Measurements from ENCODE around the gene PEA15.

The PEA15 gene

GRCh38 chr1:160179336-160179735 lies 25.8 kb upstream of the PEA15 start:
- Histone ChIP-seq H3K4me1 (ENCODE audit: insufficient read depth, insufficient read length) (no peaks in the 10 kb centered on the region), H3K36me3 (ENCODE audit: insufficient read depth, insufficient read length, low read length) (no peaks in the 10 kb centered on the region)

GRCh38 chr1:160186246-160186645 lies 18.9 kb upstream of the PEA15 start:
- TF ChIP-seq SUZ12 (IDR thresholded peaks at IDR 0.05; ENCODE audit: extremely low read depth, insufficient read depth, insufficient read length) (no peak), YY1 (IDR thresholded peaks at IDR 0.05; ENCODE audit: insufficient read depth, insufficient read length) (no peak), ZNF274 (IDR thresholded peaks at IDR 0.05; ENCODE audit: low read depth, low read length) (no peak)
- Histone ChIP-seq H3K9ac (ENCODE audit: insufficient read length, low read depth) (no peak overlapping the region), H3K36me3 (ENCODE audit: insufficient read depth, insufficient read length, low read length) (no peaks in the 10 kb centered on the region), H3K4me3 (ENCODE audit: insufficient read length, low read depth) (no peak overlapping the region), H3K9me3 (ENCODE audit: insufficient read depth, low read length) (no peaks in the 10 kb centered on the region), H3K4me1 (ENCODE audit: insufficient read depth, insufficient read length) (peaks cover 6% of the 10 kb centered on the region), H3K27me3 (ENCODE audit: insufficient read depth, insufficient read length) (no peaks in the 10 kb centered on the region)
- DNase-seq (ENCODE audit: low read depth, low spot score), result no peak

More at GRCh38 chr1:160179336-160179735, 25.8 kb upstream of the PEA15 start:
- Histone ChIP-seq H3K27me3 (ENCODE audit: insufficient read depth, insufficient read length) (no peaks in the 10 kb centered on the region), H3K4me3 (ENCODE audit: insufficient read length, low read depth) (no peak overlapping the region), H3K9me3 (ENCODE audit: insufficient read depth, low read length) (0 out of 2 replicates have a peak, but pooled peaks cover 4% of the 10 kb centered on the region), H3K9ac (ENCODE audit: insufficient read length, low read depth) (no peak overlapping the region)
- no peak for TF ChIP-seq ZNF274 (IDR thresholded peaks at IDR 0.05; ENCODE audit: low read depth, low read length)
- TF ChIP-seq SUZ12 (IDR thresholded peaks at IDR 0.05; ENCODE audit: extremely low read depth, insufficient read depth, insufficient read length), result no peak
- TF ChIP-seq YY1 (IDR thresholded peaks at IDR 0.05; ENCODE audit: insufficient read depth, insufficient read length), result no peak
- no peak for DNase-seq (ENCODE audit: low read depth, low spot score)

- DNase-seq (ENCODE audit: low read depth, low spot score), result no peak
- H3K4me1 ChIP-seq (ENCODE audit: insufficient read depth, insufficient read length), result peaks cover 7% of the 10 kb centered on the region
- no peaks in the 10 kb centered on the region for H3K36me3 ChIP-seq (ENCODE audit: insufficient read depth, insufficient read length, low read length)
- H3K27me3 ChIP-seq (ENCODE audit: insufficient read depth, insufficient read length), result no peaks in the 10 kb centered on the region
- no peak for TF ChIP-seq ZNF274 (IDR thresholded peaks at IDR 0.05; ENCODE audit: low read depth, low read length)
- TF ChIP-seq YY1 (IDR thresholded peaks at IDR 0.05; ENCODE audit: insufficient read depth, insufficient read length), result no peak
- TF ChIP-seq SUZ12 (IDR thresholded peaks at IDR 0.05; ENCODE audit: extremely low read depth, insufficient read depth, insufficient read length), result no peak
- H3K9ac ChIP-seq (ENCODE audit: insufficient read length, low read depth), result no peak overlapping the region
- H3K4me3 ChIP-seq (ENCODE audit: insufficient read length, low read depth), result no peak overlapping the region
- H3K9me3 ChIP-seq (ENCODE audit: insufficient read depth, low read length), result no peaks in the 10 kb centered on the region
These were observed 18.5 kb upstream of the PEA15 start for GRCh38 chr1:160186729-160187128.

GRCh38 chr1:160187407-160187806 lies 17.8 kb upstream of the PEA15 start:
- no peaks in the 10 kb centered on the region for H3K27me3 ChIP-seq (ENCODE audit: insufficient read depth, insufficient read length)
- H3K9me3 ChIP-seq (ENCODE audit: insufficient read depth, low read length), result no peaks in the 10 kb centered on the region
- no peak for TF ChIP-seq YY1 (IDR thresholded peaks at IDR 0.05; ENCODE audit: insufficient read depth, insufficient read length)
- TF ChIP-seq ZNF274 (IDR thresholded peaks at IDR 0.05; ENCODE audit: low read depth, low read length), result no peak
- TF ChIP-seq SUZ12 (IDR thresholded peaks at IDR 0.05; ENCODE audit: extremely low read depth, insufficient read depth, insufficient read length), result no peak
- DNase-seq (ENCODE audit: low read depth, low spot score), result no peak
- H3K4me3 ChIP-seq (ENCODE audit: insufficient read length, low read depth), result no peak overlapping the region
- peaks cover 13% of the 10 kb centered on the region for H3K4me1 ChIP-seq (ENCODE audit: insufficient read depth, insufficient read length)
- H3K9ac ChIP-seq (ENCODE audit: insufficient read length, low read depth), result no peak overlapping the region
- no peaks in the 10 kb centered on the region for H3K36me3 ChIP-seq (ENCODE audit: insufficient read depth, insufficient read length, low read length)

- no peaks in the 10 kb centered on the region for H3K27me3 ChIP-seq (ENCODE audit: insufficient read depth, insufficient read length)
- H3K36me3 ChIP-seq (ENCODE audit: insufficient read depth, insufficient read length, low read length), result no peaks in the 10 kb centered on the region
- no peak overlapping the region for H3K4me3 ChIP-seq (ENCODE audit: insufficient read length, low read depth)
- H3K9ac ChIP-seq (ENCODE audit: insufficient read length, low read depth), result no peak overlapping the region
- TF ChIP-seq SUZ12 (IDR thresholded peaks at IDR 0.05; ENCODE audit: extremely low read depth, insufficient read depth, insufficient read length), result no peak
- TF ChIP-seq ZNF274 (IDR thresholded peaks at IDR 0.05; ENCODE audit: low read depth, low read length), result no peak
- no peak for TF ChIP-seq YY1 (IDR thresholded peaks at IDR 0.05; ENCODE audit: insufficient read depth, insufficient read length)
- peaks cover 13% of the 10 kb centered on the region for H3K4me1 ChIP-seq (ENCODE audit: insufficient read depth, insufficient read length)
- no peaks in the 10 kb centered on the region for H3K9me3 ChIP-seq (ENCODE audit: insufficient read depth, low read length)
- DNase-seq (ENCODE audit: low read depth, low spot score), result no peak
These were observed 16.8 kb upstream of the PEA15 start for GRCh38 chr1:160188341-160188740.

- no peak within 1 kb of the TSS for H3K9ac ChIP-seq (ENCODE audit: insufficient read length, low read depth)
- no peaks in the 10 kb centered on the region for H3K9me3 ChIP-seq (ENCODE audit: insufficient read depth, low read length)
- TF ChIP-seq YY1 (IDR thresholded peaks at IDR 0.05; ENCODE audit: insufficient read depth, insufficient read length), result no peak
- no peak for TF ChIP-seq ZNF274 (IDR thresholded peaks at IDR 0.05; ENCODE audit: low read depth, low read length)
- no peak for TF ChIP-seq SUZ12 (IDR thresholded peaks at IDR 0.05; ENCODE audit: extremely low read depth, insufficient read depth, insufficient read length)
- no peak within 1 kb of the TSS for H3K4me3 ChIP-seq (ENCODE audit: insufficient read length, low read depth)
- H3K36me3 ChIP-seq (ENCODE audit: insufficient read depth, insufficient read length, low read length), result no peaks in the 10 kb centered on the region
- H3K4me1 ChIP-seq (ENCODE audit: insufficient read depth, insufficient read length), result peaks cover 21% of the 10 kb centered on the region
- no peak for DNase-seq (ENCODE audit: low read depth, low spot score)
- H3K27me3 ChIP-seq (ENCODE audit: insufficient read depth, insufficient read length), result no peaks in the 10 kb centered on the region
These were observed 15.2 kb upstream of the PEA15 start, which contains the start of gene CASQ1 for GRCh38 chr1:160189649-160190625. Gene CASQ1 (plus strand): TSS chr1:160190575. CDS start chr1:160190752, 177 bp downstream.

- H3K9me3 ChIP-seq (ENCODE audit: insufficient read depth, low read length), result no peaks in the 10 kb centered on the region
- no peak overlapping the region for H3K9ac ChIP-seq (ENCODE audit: insufficient read length, low read depth)
These were observed 13.4 kb upstream of the PEA15 start for GRCh38 chr1:160191756-160192155.

More at GRCh38 chr1:160191756-160192155, 13.4 kb upstream of the PEA15 start:
- H3K4me3 ChIP-seq (ENCODE audit: insufficient read length, low read depth), result no peak overlapping the region
- no peaks in the 10 kb centered on the region for H3K27me3 ChIP-seq (ENCODE audit: insufficient read depth, insufficient read length)
- no peaks in the 10 kb centered on the region for H3K36me3 ChIP-seq (ENCODE audit: insufficient read depth, insufficient read length, low read length)
- H3K4me1 ChIP-seq (ENCODE audit: insufficient read depth, insufficient read length), result peaks cover 21% of the 10 kb centered on the region
- no peak for DNase-seq (ENCODE audit: low read depth, low spot score)
- no peak for TF ChIP-seq YY1 (IDR thresholded peaks at IDR 0.05; ENCODE audit: insufficient read depth, insufficient read length)
- TF ChIP-seq SUZ12 (IDR thresholded peaks at IDR 0.05; ENCODE audit: extremely low read depth, insufficient read depth, insufficient read length), result no peak
- TF ChIP-seq ZNF274 (IDR thresholded peaks at IDR 0.05; ENCODE audit: low read depth, low read length), result no peak

Measured in NT2/D1 (cell line).